Activated CD4-positive, alpha-beta memory T cell treated with anti-CD3 and anti-CD28 coated beads for 36 hours (primary cell): ENCODE measurements around the gene IMPG1. TPM values are rescaled to one million over a fixed set of nuclear protein-coding genes. Genes with fewer than 3 reads are reported as not detected.

Source experiments
- CTCF ChIA-PET: fragments of 350-600 bp; sonication (Branson Sonifier 250); formaldehyde crosslinking; loops from one replicate; lab custom pipeline; 2021; ENCODE audit warnings: antibody characterized with exemption, inconsistent platforms; lab: Charles Lee
- POLR2A ChIA-PET: fragments of 350-600 bp; sonication (Branson Sonifier 250); formaldehyde crosslinking; loops from one replicate; lab custom pipeline; 2021; ENCODE audit warnings: antibody characterized with exemption; lab: Charles Lee
- DNase-seq: peaks from one replicate; pipeline ENCODE4 v3.0.0-alpha.2; 2020
- H3K27ac Mint-ChIP-seq: one replicate; pipeline ENCODE4 v1.8.0; 2021; ENCODE audit warnings: mixed read lengths
- H3K27me3 Mint-ChIP-seq: one replicate; pipeline ENCODE4 v1.8.0; 2021; ENCODE audit warnings: mixed read lengths
- H3K36me3 Mint-ChIP-seq: one replicate; pipeline ENCODE4 v1.8.0; 2021; ENCODE audit warnings: mixed read lengths
- H3K4me1 Mint-ChIP-seq: one replicate; pipeline ENCODE4 v1.8.0; 2021; ENCODE audit warnings: low read depth, mixed read lengths
- H3K4me3 Mint-ChIP-seq: one replicate; pipeline ENCODE4 v1.8.0; 2021; ENCODE audit warnings: mild to moderate bottlenecking, mixed read lengths
- H3K9me3 Mint-ChIP-seq: one replicate; pipeline ENCODE4 v1.8.0; 2021; ENCODE audit warnings: mixed read lengths
- intact Hi-C: fragments of 100-400 bp; cut with micrococcal nuclease; formaldehyde crosslinking; loops from one replicate; pipeline ENCODE4 v1.15.1; 2023
- total RNA-seq, 2 experiments: library from RNA; stranded (reverse); gene quantifications; one replicate each; pipeline ENCODE4 v1.2.3, GENCODE V29; 2021

Gene IMPG1, protein sequence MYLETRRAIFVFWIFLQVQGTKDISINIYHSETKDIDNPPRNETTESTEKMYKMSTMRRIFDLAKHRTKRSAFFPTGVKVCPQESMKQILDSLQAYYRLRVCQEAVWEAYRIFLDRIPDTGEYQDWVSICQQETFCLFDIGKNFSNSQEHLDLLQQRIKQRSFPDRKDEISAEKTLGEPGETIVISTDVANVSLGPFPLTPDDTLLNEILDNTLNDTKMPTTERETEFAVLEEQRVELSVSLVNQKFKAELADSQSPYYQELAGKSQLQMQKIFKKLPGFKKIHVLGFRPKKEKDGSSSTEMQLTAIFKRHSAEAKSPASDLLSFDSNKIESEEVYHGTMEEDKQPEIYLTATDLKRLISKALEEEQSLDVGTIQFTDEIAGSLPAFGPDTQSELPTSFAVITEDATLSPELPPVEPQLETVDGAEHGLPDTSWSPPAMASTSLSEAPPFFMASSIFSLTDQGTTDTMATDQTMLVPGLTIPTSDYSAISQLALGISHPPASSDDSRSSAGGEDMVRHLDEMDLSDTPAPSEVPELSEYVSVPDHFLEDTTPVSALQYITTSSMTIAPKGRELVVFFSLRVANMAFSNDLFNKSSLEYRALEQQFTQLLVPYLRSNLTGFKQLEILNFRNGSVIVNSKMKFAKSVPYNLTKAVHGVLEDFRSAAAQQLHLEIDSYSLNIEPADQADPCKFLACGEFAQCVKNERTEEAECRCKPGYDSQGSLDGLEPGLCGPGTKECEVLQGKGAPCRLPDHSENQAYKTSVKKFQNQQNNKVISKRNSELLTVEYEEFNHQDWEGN
- total RNA-seq, result not detected

GRCh38 chr6:76072562-76072961, at the start of gene IMPG1:
IMPG1 (minus strand) TSS chr6:76072662; CDS start chr6:76072488, 174 bp downstream.
- Mint-ChIP-seq H3K27me3 (no peaks in the 10 kb centered on the region), H3K36me3 (no peaks in the 10 kb centered on the region), H3K27ac (no peak within 1 kb of the TSS), H3K9me3 (peaks cover 4% of the 10 kb centered on the region), H3K4me1 (no peaks in the 10 kb centered on the region), H3K4me3 (no peak within 1 kb of the TSS)
- no peak for DNase-seq
- intact Hi-C loops, result no loop called here
- ChIA-PET CTCF (no interaction called here), POLR2A (no interaction called here)

GRCh38 chr6:76120302-76120701, 47.8 kb upstream of the IMPG1 start:
- no peaks in the 10 kb centered on the region for H3K27me3 Mint-ChIP-seq

DNA sequence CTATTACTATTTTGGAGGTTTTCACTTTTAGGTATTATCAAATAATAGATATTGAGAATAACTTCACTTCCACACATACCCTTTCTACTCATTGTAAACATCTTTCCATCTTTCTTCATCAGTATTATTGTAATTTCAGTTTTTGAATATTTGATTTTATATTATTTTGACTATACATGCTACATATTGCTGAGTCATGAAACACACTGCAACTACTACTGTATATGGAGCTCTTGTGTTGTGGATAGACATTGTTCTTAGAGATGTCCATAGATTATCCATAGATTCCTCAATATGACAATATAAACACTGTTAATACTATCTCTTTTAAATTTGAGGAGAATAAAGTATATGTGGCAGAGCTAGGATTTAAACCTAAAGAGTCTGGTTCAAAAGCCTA, 819 bp upstream of the IMPG1 start:
- no peak for DNase-seq
- CTCF ChIA-PET, result no interaction called here
- Mint-ChIP-seq H3K27ac (no peak overlapping the region), H3K27me3 (no peaks in the 10 kb centered on the region), H3K9me3 (no peaks in the 10 kb centered on the region), H3K36me3 (no peaks in the 10 kb centered on the region), H3K4me1 (no peaks in the 10 kb centered on the region), H3K4me3 (no peak overlapping the region)
- POLR2A ChIA-PET, result no interaction called here
- intact Hi-C loops, result no loop called here

More at GRCh38 chr6:76120302-76120701, 47.8 kb upstream of the IMPG1 start:
- Mint-ChIP-seq H3K4me3 (no peak overlapping the region), H3K27ac (no peak overlapping the region), H3K4me1 (no peaks in the 10 kb centered on the region), H3K9me3 (peaks cover 13% of the 10 kb centered on the region), H3K36me3 (no peaks in the 10 kb centered on the region)
- intact Hi-C loops, result no loop called here
- DNase-seq, result no peak
- ChIA-PET CTCF (no interaction called here), POLR2A (no interaction called here)

DNA sequence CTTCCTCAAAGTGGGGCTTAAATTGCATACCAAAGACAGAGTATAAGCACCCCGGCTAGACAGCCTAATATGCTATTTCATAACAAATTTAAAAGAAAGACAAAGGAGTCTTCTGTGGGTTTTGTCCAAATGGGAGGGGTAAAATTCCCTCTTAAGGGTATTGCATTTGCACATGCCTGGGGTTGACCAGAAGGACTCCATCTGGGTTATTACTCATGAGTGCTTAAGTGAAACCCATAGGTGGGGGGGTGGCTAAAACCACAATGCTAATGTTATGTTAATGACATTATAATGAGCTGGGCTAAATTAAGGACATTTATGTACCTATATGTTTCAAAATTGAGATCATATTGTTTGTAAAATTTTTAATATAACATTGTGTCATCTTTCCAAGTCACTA, 15.0 kb downstream of the IMPG1 start:
- H3K4me1 Mint-ChIP-seq, result no peaks in the 10 kb centered on the region
- no peak overlapping the region for H3K27ac Mint-ChIP-seq
- CTCF ChIA-PET, result no interaction called here
- no peaks in the 10 kb centered on the region for H3K36me3 Mint-ChIP-seq
- no peak overlapping the region for H3K4me3 Mint-ChIP-seq
- intact Hi-C loops, result no loop called here
- POLR2A ChIA-PET, result no interaction called here
- DNase-seq, result no peak
- H3K27me3 Mint-ChIP-seq, result no peaks in the 10 kb centered on the region
- H3K9me3 Mint-ChIP-seq, result no peaks in the 10 kb centered on the region

DNA sequence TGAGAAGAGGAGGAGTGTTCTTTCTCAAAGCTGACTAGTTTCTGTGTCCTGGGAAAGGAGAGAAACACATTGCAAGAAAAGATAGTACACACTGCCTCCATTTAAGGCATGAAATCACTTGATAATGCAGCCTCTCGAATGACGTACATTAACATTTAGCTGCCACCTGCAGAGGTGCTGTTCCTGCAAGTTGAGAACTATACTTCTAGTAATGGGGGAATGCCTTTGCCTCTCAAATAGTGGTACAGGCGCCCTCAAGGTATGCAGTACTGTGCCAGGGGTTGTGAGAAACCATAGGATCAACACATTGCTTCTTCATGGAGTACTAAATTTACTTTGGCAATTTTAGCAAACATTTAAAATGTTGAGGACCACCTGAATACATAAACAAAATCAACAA, 20.1 kb downstream of the IMPG1 start:
- no peak for DNase-seq
- Mint-ChIP-seq H3K27ac (no peak overlapping the region), H3K4me1 (no peaks in the 10 kb centered on the region), H3K36me3 (no peaks in the 10 kb centered on the region), H3K4me3 (no peak overlapping the region), H3K27me3 (no peaks in the 10 kb centered on the region), H3K9me3 (peaks cover 2% of the 10 kb centered on the region)
- ChIA-PET CTCF (no interaction called here), POLR2A (no interaction called here)
- intact Hi-C loops, result no loop called here

DNA sequence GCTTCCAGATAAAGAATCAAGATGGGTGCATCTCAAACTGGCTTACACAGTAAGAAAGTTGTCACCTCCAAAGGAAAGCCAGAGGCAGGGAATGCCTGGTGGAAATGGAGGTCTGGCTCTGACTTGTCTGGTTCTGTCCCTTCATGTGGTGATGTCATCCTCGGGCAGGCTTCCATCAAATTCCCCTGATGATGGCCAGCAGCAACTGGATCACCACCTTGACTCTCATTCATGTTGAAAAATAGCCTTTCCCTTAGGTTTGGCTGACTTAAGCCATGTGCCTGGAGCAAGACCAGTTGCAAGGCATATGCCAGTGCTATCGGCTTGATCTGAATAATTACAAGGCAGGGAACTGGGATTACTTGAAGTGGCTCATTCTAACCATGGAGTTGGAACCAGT, 28.8 kb downstream of the IMPG1 start:
- Mint-ChIP-seq H3K36me3 (no peaks in the 10 kb centered on the region), H3K4me3 (no peak overlapping the region), H3K27me3 (no peaks in the 10 kb centered on the region), H3K9me3 (no peaks in the 10 kb centered on the region), H3K27ac (no peak overlapping the region), H3K4me1 (no peaks in the 10 kb centered on the region)
- ChIA-PET POLR2A (no interaction called here), CTCF (no interaction called here)
- intact Hi-C loops, result no loop called here
- DNase-seq, result no peak

GRCh38 chr6:76035713-76036112, 36.7 kb downstream of the IMPG1 start:
- H3K4me3 Mint-ChIP-seq, result no peak overlapping the region
- H3K36me3 Mint-ChIP-seq, result no peaks in the 10 kb centered on the region
- no peaks in the 10 kb centered on the region for H3K27me3 Mint-ChIP-seq
- H3K9me3 Mint-ChIP-seq, result no peaks in the 10 kb centered on the region
- no peak overlapping the region for H3K27ac Mint-ChIP-seq
- ChIA-PET CTCF (no interaction called here), POLR2A (no interaction called here)
- no peak for DNase-seq
- H3K4me1 Mint-ChIP-seq, result no peaks in the 10 kb centered on the region
- intact Hi-C loops, result no loop called here

DNA sequence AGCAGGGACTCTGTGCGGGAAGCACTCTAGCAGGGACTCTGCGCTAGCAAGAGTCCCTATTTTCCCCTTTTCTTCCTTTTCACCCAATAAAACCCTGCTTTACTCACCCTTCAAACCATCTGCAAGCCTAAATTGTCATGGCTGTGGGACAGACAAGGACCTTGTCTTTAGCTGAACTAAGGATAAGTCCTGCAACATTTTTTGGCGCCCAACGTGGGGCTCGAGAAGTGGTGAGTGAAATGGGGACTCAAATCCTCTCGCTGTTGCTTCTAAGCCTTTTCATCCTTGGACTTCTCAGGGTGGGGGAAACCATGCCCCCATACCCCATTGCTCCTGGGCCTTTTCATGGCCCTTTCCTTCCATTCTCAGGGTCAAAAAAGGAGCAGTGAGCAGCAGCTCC, 46.4 kb downstream of the IMPG1 start:
- intact Hi-C loops, result no loop called here
- Mint-ChIP-seq H3K4me3 (no peak overlapping the region), H3K36me3 (peaks cover 7% of the 10 kb centered on the region), H3K27ac (no peak overlapping the region), H3K27me3 (no peaks in the 10 kb centered on the region), H3K9me3 (peaks cover 48% of the 10 kb centered on the region), H3K4me1 (no peaks in the 10 kb centered on the region)
- ChIA-PET POLR2A (no interaction called here), CTCF (no interaction called here)
- no peak for DNase-seq

DNA sequence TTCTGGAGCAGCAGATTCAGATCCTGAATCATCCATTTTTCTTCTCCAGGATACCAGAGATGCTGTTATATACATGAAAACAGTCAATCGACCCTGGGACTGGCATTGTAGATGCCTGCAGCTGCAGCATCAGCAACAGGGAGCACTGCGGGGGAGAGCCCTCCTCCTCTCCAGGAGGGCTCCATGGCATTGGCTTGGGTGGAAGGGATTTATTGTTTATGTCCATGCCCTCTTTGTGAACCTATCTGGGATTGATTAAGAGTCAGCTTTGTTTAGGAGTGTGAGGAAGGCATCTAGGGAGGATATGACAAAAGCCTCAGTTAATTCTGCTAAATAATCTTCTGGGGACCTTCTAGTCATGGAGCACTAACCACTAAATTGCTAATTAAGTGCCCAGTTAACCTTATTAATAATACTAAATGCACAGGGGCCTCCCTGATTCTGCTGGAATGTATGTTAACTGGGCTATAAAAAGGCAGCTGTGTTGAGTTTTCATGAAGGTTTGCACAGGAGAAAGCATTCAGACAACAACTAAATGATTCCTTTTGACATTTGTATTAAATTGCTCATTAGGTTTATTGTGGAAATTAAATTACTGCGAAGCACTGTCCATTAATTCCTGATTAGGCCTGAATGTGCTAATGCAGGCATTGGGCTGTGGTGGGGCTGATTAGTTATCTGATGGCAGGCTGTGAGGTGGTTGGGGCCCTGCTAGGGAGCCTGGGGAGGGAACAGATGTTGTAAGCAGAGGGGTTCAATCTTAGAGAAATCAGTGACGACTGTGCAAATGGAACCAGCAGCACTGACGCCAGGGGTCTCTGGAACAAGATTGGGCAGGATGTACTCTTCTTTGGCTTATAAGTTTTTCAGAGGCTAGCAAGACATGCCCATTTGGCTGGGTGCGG, 57.6 kb downstream of the IMPG1 start:
- H3K4me1 Mint-ChIP-seq, result no peaks in the 10 kb centered on the region
- H3K9me3 Mint-ChIP-seq, result no peaks in the 10 kb centered on the region
- H3K4me3 Mint-ChIP-seq, result no peak overlapping the region
- H3K27ac Mint-ChIP-seq, result no peak overlapping the region
- DNase-seq, result no peak
- no peaks in the 10 kb centered on the region for H3K36me3 Mint-ChIP-seq
- ChIA-PET POLR2A (no interaction called here), CTCF (no interaction called here)
- H3K27me3 Mint-ChIP-seq, result peaks cover 5% of the 10 kb centered on the region
- intact Hi-C loops, result no loop called here

DNA sequence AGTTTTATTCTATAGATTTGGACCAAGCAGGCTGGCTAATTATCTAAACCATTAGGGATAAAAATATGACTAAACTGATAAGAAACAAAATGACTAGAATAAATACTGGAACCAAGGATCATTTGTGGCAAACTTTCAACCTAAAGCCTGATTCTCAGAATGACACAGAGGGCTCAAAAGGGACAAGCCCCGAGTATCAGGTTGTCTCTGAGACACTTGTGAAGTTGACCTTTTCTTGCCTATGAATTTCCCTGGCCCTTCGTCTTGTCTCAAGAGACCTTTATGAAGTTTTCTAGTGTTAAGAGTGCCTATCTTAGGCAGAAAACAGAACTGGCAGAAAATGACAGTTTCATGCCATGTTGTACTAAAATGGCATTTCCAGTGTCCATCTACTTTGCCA, 68.3 kb downstream of the IMPG1 start:
- CTCF ChIA-PET, result no interaction called here
- H3K4me1 Mint-ChIP-seq, result no peaks in the 10 kb centered on the region
- no peaks in the 10 kb centered on the region for H3K36me3 Mint-ChIP-seq
- H3K27ac Mint-ChIP-seq, result no peak overlapping the region
- intact Hi-C loops, result no loop called here
- H3K27me3 Mint-ChIP-seq, result no peaks in the 10 kb centered on the region
- POLR2A ChIA-PET, result no interaction called here
- no peak overlapping the region for H3K4me3 Mint-ChIP-seq
- H3K9me3 Mint-ChIP-seq, result no peaks in the 10 kb centered on the region
- DNase-seq, result no peak

- DNase-seq, result no peak
- Mint-ChIP-seq H3K4me3 (no peak overlapping the region), H3K9me3 (no peaks in the 10 kb centered on the region), H3K36me3 (no peaks in the 10 kb centered on the region), H3K27me3 (no peaks in the 10 kb centered on the region), H3K4me1 (no peaks in the 10 kb centered on the region), H3K27ac (no peak overlapping the region)
- ChIA-PET POLR2A (no interaction called here), CTCF (no interaction called here)
- intact Hi-C loops, result no loop called here
Observed at GRCh38 chr6:76003686-76004085, 68.8 kb downstream of the IMPG1 start.

- Mint-ChIP-seq H3K36me3 (no peaks in the 10 kb centered on the region), H3K27ac (no peak overlapping the region), H3K9me3 (no peaks in the 10 kb centered on the region), H3K4me1 (no peaks in the 10 kb centered on the region), H3K4me3 (no peak overlapping the region), H3K27me3 (no peaks in the 10 kb centered on the region)
- intact Hi-C loops, result no loop called here
- DNase-seq, result no peak
- POLR2A ChIA-PET, result no interaction called here
- CTCF ChIA-PET, result no interaction called here
Observed at GRCh38 chr6:76003113-76003512, 69.3 kb downstream of the IMPG1 start.
